Renal cortex interstitium (tissue), 11 donors: Measurements from ENCODE around the gene CTU2. TPM values are rescaled to one million over a fixed set of nuclear protein-coding genes. Genes with fewer than 3 reads are reported as not detected.

Source experiments
- DNase-seq, 11 donors: peaks; one replicate each; pipeline ENCODE4 v3.0.0-alpha.2; 2013; ENCODE audit warnings: low read depth in 9 of 11, low spot score in 4 of 11; ENCODE audit errors: extremely low read depth in 1 of 11
- polyA plus RNA-seq, 3 donors: library from polyadenylated mRNA; unstranded; fragments of 120-200 nt; gene quantifications; one replicate each; pipeline ENCODE4 v1.2.1, GENCODE V29; 2013; ENCODE audit not compliant: insufficient read length in 3 of 3

Gene CTU2
- polyA plus RNA-seq, 3 donors: 10.1 to 17.8 (median 13.3) TPM

DNA sequence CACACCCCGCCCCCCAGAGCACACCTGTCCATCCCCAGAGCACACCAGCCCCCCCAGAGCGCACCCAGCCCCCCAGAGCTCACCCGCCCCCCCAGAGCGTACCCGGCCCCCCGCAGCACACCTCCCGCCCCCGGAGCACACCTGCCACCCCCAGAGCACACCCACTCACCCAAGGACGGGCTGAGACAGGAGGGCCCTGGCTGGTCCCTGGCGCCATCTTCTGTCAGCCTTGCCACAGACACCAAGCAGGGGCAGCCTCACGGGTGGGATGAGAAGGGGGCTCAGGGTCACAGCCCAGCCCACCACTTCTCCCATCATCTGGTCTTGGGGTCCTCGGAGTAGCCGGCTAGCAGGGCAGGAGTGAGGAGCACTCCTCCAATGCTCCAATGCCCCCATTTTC, 46.9 kb downstream of the CTU2 start:
- no peak for DNase-seq

GRCh38 chr16:88753602-88754001, 47.3 kb downstream of the CTU2 start:
- DNase-seq: no peak

- DNase-seq: no peak
These were observed 48.0 kb downstream of the CTU2 start for GRCh38 chr16:88754109-88754911.

DNA sequence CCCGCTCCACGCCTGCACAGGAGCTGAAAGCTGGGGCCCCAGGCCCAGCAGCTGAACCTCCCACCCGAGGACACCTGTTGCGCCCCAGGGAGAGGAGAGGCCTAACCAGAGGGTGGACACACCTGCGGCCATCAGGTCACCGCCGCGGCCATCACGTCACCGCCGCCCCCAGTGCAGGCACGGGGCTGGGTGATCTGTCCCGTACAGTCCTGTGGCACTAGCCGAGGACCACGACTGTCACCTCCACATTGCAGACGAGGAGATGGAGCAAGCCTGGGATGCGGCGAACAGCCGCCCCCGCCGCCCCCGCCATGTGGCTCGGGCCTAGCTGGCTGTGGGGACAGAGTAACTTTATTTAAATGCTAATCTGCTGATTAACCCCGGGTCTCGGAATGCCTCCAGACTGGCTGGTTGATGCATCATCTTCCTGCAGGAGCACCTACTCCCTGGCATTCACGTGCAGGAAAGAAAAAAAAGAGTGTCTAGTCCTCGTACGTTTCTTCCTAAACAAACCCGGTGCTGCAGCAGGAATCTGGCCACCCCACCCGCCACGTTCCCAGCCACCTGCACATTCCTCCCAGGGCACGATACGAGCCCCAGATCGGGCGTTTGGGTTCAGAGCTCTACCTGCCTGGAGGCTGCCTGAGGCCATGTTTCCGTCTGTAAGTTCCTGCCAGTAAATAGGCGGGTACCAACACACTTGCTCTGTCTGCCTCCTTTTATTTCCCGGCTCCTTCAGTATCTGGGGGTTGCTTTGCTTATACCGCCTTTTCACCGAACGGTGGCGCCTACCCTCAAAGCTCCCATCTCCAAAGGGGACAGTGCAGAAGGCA, 48.8 kb downstream of the CTU2 start:
- DNase-seq: no peak

DNA sequence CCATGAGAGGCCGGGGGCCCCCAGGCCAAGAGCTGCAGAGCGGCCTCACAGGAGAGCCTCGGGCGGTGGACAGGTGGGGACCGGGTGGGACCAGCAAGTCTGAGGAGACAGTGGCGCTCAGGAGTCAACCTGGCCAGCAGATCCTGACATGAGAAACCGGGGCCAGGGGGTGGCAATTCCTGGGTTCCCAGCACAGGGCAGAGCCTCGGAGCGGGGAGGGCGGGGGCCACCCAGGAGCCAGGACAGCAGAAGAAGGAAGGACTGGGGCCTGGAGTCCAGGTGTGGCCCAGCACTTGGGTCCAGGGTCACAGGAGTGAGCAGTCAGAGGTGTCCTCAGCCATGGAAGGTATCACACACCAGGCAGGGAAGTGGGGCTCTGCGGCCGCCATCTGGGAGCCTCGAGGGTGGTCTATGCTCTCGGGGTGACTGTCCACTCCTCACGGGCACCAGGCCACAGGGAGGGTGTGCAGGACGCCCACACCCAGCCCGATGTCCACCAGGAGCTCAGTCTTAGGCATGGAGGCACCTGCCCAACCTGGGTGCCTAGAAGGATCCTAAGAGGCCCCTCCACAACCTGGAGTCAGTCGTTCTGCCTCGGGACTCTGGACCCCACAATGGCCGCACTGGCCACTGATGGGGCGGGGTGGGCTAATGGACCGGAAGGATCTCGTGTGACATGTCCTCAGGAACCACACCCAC, 49.6 kb downstream of the CTU2 start:
- DNase-seq: no peak

DNA sequence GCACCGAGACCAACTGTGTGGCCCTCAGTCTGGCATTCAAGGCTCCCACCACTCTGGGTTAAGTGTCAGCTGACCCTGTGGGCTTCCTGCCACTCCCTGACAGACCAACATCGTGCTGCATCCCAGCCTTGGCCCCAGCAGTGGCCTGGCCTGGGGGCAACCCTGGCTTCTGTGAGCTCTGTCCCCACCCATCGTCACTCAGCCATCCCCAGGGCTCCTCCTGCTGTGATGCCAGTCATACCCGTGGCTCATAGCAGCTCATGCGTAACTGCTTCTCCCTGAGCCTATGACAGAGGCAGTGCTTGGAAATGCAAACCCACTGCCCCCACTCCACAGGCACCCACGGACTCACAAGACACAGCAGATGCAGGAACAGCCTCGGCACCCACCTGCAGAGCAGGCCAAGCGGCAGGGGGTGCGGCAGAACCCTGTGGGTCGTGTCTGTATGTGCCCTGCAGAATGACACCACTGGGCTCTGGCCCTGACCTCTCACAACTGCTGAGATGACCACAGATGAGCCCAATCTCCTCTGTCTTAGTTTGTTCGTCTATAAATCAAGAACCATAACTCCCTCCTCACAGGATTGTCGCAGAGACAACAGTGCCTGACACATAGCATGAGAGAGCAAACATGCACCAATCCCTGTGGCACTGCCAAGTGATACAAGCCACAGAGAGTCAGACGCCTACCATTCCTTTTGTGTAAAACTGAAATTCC, 52.1 kb downstream of the CTU2 start:
- DNase-seq: no peak

DNA sequence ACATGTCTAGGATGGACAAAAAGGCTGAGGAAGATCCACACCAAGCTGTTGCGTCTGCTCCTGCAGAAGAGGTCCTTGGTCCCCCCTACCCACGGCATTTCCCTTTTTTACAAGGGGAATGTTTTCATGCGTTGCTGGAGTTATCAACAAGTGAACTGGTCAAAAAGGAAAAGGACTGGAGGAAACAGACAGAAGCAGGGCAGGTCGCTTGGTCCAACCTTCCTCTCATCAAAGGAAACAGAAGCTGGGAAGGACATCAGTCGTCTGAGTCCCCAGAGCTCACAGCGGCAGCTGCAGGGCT, 52.6 kb downstream of the CTU2 start:
- DNase-seq: no peak

GRCh38 chr16:88759245-88759975, 53.1 kb downstream of the CTU2 start:
- DNase-seq: no peak

GRCh38 chr16:88759976-88760350, 53.7 kb downstream of the CTU2 start:
- DNase-seq: no peak

GRCh38 chr16:88760424-88761142, 54.3 kb downstream of the CTU2 start:
- no peak for DNase-seq

- DNase-seq: no peak
These were observed 54.8 kb downstream of the CTU2 start for GRCh38 chr16:88761143-88761534.

DNA sequence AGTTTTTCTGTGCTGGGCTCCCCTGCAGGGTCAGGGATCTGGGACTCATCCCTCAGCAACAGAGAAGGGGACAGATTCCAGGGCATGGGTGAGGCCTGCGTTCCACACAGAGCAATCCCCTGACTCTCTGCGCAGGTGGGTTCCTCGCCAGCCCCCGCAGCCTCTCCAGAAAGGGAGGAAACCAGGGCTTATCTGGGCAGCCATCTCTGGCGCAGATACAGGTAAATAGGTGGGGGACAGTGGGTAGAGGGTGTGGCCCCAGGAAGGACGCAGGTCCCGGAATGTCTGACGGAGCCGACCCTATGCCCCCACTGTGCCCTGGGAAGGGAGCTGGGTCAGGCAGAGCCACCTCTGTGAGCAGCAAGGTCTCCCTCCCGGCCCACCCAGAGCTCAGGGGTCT, 55.5 kb downstream of the CTU2 start:
- DNase-seq: no peak

- DNase-seq: no peak
These were observed 56.1 kb downstream of the CTU2 start for GRCh38 chr16:88762258-88762870.

- DNase-seq: no peak
These were observed 56.6 kb downstream of the CTU2 start for GRCh38 chr16:88762941-88763340.

DNA sequence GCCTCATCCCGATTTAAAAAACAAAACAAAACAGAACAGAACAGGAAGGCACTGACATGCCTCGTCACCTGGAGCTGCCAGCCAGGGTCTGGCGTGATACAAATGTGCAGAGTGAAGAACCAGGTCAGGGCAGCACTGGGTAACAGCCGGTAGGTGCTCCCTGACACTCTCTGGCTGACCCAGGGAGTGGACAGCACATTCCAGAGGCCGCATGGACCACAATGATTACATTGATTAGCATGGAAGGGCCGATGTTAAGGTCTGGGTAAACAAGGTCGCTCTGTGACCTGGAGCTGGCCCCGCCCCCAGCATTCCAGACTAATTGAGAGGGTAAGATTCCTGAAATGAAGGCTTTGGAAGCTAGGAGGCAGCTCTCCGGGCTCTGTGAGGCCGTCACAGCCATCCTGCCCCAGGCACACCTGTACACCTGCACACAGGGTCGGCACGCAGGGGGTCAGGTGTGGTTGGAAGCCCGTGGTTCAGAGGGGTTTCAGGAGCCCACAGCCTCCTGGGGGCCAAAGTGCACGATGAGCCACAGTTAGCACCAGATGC, 57.3 kb downstream of the CTU2 start:
- peak in 1 of 11 donors; percentile 67 for DNase-seq

DNA sequence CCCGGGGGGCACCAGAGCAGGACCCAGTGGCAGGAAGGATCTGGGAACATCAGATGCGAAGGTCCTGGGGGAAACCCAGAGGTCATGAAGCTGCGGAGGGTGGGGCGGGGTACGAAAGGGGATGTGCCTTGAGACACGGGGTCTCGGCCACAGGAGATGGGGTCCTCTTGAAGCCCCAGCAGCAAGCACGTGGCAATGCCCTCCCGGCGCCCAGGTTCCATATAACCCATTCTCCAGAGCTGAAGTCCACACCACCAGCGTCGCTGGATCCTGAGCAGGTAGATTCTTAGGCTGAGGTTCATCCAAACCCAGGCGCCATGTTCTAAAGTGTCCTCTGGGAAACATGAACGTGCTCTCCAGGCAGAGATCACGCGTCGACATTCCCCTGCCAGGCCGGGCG, 57.8 kb downstream of the CTU2 start:
- DNase-seq: no peak

- DNase-seq: no peak
These were observed 58.6 kb downstream of the CTU2 start for GRCh38 chr16:88764913-88765349.
